H1 (cell line): ENCODE results near the gene ACTR5. TPM values are rescaled to one million over a fixed set of nuclear protein-coding genes. Genes with fewer than 3 reads are reported as not detected.

Source experiments
- CTCF ChIA-PET: fragments of 300-600 bp; sonication (Branson Sonifier 250); formaldehyde crosslinking; loops from one replicate; lab custom pipeline; 2021; ENCODE audit not compliant: partially characterized antibody; lab: Charles Lee
- POLR2A ChIA-PET: fragments of 300-600 bp; sonication (Branson Sonifier 250); formaldehyde crosslinking; loops from one replicate; lab custom pipeline; 2021; ENCODE audit warnings: inconsistent platforms; ENCODE audit not compliant: partially characterized antibody; lab: Charles Lee
- DNase-seq, 2 experiments: peaks; one replicate each; pipeline versions ENCODE4 v3.0.0 to v3.0.0-alpha.2; 2010 to 2022; ENCODE audit warnings: low spot score in 2 of 2, low read depth in 1 of 2, mixed read lengths in 1 of 2
- FAIRE-seq: peaks from 2 replicates; lab custom pipeline; 2011; peaks lifted over from hg19 to GRCh38; lab: Jason Lieb, UNC
- H2AFZ ChIP-seq: 2 replicates; pipeline ENCODE4 v1.8.1; 2012; ENCODE audit warnings: low read length, inconsistent platforms
- H2AK5ac ChIP-seq: 2 replicates; pipeline ENCODE4 v1.6.1; 2013; ENCODE audit warnings: low read depth, low read length
- H2BK120ac ChIP-seq: replicated peaks from 2 replicates; pipeline ENCODE3; 2013; ENCODE audit warnings: low read depth, low read length, inconsistent platforms
- H2BK12ac ChIP-seq: 2 replicates; pipeline ENCODE4 v1.6.1; 2013; ENCODE audit warnings: low read depth, low read length
- H2BK15ac ChIP-seq: 2 replicates; pipeline ENCODE4 v1.6.1; 2013; ENCODE audit warnings: low read length
- H2BK20ac ChIP-seq: 2 replicates; pipeline ENCODE4 v1.6.1; 2013; ENCODE audit warnings: low read length
- H2BK5ac ChIP-seq: 2 replicates; pipeline ENCODE4 v1.6.1; 2013; ENCODE audit warnings: low read depth, low read length
- H3K14ac ChIP-seq: 2 replicates; pipeline ENCODE4 v1.6.1; 2013; ENCODE audit warnings: inconsistent platforms; ENCODE audit not compliant: insufficient read length
- H3K18ac ChIP-seq: 2 replicates; pipeline ENCODE4 v1.6.1; 2013; ENCODE audit warnings: low read length; ENCODE audit errors: extremely low read depth
- H3K23ac ChIP-seq: 2 replicates; pipeline ENCODE4 v1.6.1; 2013; ENCODE audit warnings: inconsistent platforms; ENCODE audit not compliant: insufficient read length
- H3K23me2 ChIP-seq: 2 replicates; pipeline ENCODE4 v1.6.1; 2013; ENCODE audit warnings: low read depth, low read length
- H3K27ac ChIP-seq: 2 replicates; pipeline ENCODE4 v1.6.1; 2011; ENCODE audit warnings: low read depth, low read length, inconsistent platforms
- H3K27me3 ChIP-seq, 4 experiments: replicated peaks in 1 of 4; 1 replicate in 1 of 4; 2 replicates in 3 of 4; pipeline versions ENCODE4 v1.6.1 to v1.8.1; 2011 to 2013; ENCODE audit warnings: low read length in 3 of 4, mild to moderate bottlenecking in 3 of 4, inconsistent platforms in 2 of 4, mixed read lengths in 2 of 4, moderate library complexity in 1 of 4; ENCODE audit not compliant: control insufficient read depth in 3 of 4, insufficient read depth in 3 of 4; ENCODE audit errors: extremely low read depth in 1 of 4
- H3K36me3 ChIP-seq, 4 experiments: 2 replicates each; pipeline versions ENCODE4 v1.6.1 to v1.8.1; 2011 to 2013; ENCODE audit warnings: mild to moderate bottlenecking in 4 of 4, low read length in 3 of 4, moderate library complexity in 2 of 4, control low read depth in 1 of 4, inconsistent platforms in 1 of 4; ENCODE audit not compliant: insufficient read depth in 4 of 4, control insufficient read depth in 2 of 4
- H3K4ac ChIP-seq: replicated peaks from 2 replicates; pipeline ENCODE3; 2013; ENCODE audit warnings: low read length, low read depth, mixed read lengths, inconsistent platforms; ENCODE audit not compliant: insufficient read length
- H3K4me1 ChIP-seq, 4 experiments: replicated peaks in 1 of 4; 1 replicate in 1 of 4; 2 replicates in 3 of 4; pipeline versions ENCODE4 v1.6.1 to v1.8.1; 2011 to 2013; ENCODE audit warnings: low read length in 3 of 4, inconsistent platforms in 2 of 4, mixed read lengths in 1 of 4; ENCODE audit not compliant: insufficient read depth in 4 of 4, control insufficient read depth in 3 of 4
- H3K4me2 ChIP-seq, 2 experiments: 2 replicates each; pipeline versions ENCODE4 v1.6.1 to v1.8.1; 2011 to 2013; ENCODE audit warnings: low read depth in 2 of 2, low read length in 2 of 2, control low read depth in 1 of 2, inconsistent platforms in 1 of 2, mild to moderate bottlenecking in 1 of 2; ENCODE audit not compliant: insufficient read depth in 1 of 2
- H3K4me3 ChIP-seq, 4 experiments: fragments of 200-600, 300-600 bp in 1 of 4; sonication (generic), shearing (Covaris generic), sonication (Bioruptor Twin) in 1 of 4; 2 replicates each; pipeline versions ENCODE4 v1.5.1 to v1.8.1; 2011 to 2016; ENCODE audit warnings: low read length in 4 of 4, low read depth in 3 of 4, control low read depth in 2 of 4, inconsistent platforms in 2 of 4, mild to moderate bottlenecking in 2 of 4, mixed read lengths in 1 of 4, moderate library complexity in 1 of 4; ENCODE audit not compliant: insufficient read depth in 2 of 4; ENCODE audit errors: extremely low read depth in 1 of 4
- H3K56ac ChIP-seq: replicated peaks from 2 replicates; pipeline ENCODE3; 2013; ENCODE audit warnings: low read depth, mild to moderate bottlenecking, mixed read lengths, low read length, inconsistent platforms; ENCODE audit not compliant: insufficient read length
- H3K79me1 ChIP-seq: 2 replicates; pipeline ENCODE4 v1.6.1; 2013; ENCODE audit warnings: low read depth, low read length, control low read depth
- H3K79me2 ChIP-seq, 2 experiments: 2 replicates each; pipeline versions ENCODE4 v1.6.1 to v1.8.1; 2012 to 2013; ENCODE audit warnings: low read length in 2 of 2, mild to moderate bottlenecking in 2 of 2, inconsistent platforms in 1 of 2; ENCODE audit not compliant: insufficient read depth in 2 of 2, control insufficient read depth in 1 of 2
- H3K9ac ChIP-seq, 4 experiments: replicated peaks in 1 of 4; 1 replicate in 1 of 4; 2 replicates in 3 of 4; pipeline versions ENCODE4 v1.6.1 to v1.8.1; 2011 to 2013; ENCODE audit warnings: low read depth in 3 of 4, low read length in 3 of 4, control low read depth in 2 of 4, mild to moderate bottlenecking in 2 of 4, moderate library complexity in 2 of 4, inconsistent platforms in 1 of 4; ENCODE audit errors: extremely low read depth in 1 of 4
- H3K9me3 ChIP-seq, 2 experiments: 2 replicates each; pipeline versions ENCODE4 v1.6.1 to v1.8.1; 2012 to 2013; ENCODE audit warnings: mild to moderate bottlenecking in 2 of 2, moderate library complexity in 2 of 2, control low read depth in 1 of 2, inconsistent platforms in 1 of 2, low read depth in 1 of 2, low read length in 1 of 2, mixed read lengths in 1 of 2; ENCODE audit not compliant: insufficient read depth in 2 of 2
- H4K20me1 ChIP-seq, 2 experiments: replicated peaks in 1 of 2; 2 replicates each; pipeline versions ENCODE3 to v1.8.1; 2011 to 2013; ENCODE audit warnings: inconsistent platforms in 2 of 2, low read length in 2 of 2, mild to moderate bottlenecking in 1 of 2; ENCODE audit not compliant: insufficient read depth in 2 of 2, control insufficient read depth in 1 of 2
- H4K5ac ChIP-seq: 2 replicates; pipeline ENCODE4 v1.6.1; 2013; ENCODE audit warnings: low read length, low read depth, mixed read lengths, inconsistent platforms; ENCODE audit not compliant: insufficient read length
- H4K8ac ChIP-seq: 2 replicates; pipeline ENCODE4 v1.8.0; 2013; ENCODE audit warnings: mild to moderate bottlenecking, moderate library complexity, low read length, inconsistent platforms; ENCODE audit not compliant: insufficient read depth; ENCODE audit errors: extremely low read depth
- H4K91ac ChIP-seq: replicated peaks from 2 replicates; pipeline ENCODE3; 2013; ENCODE audit warnings: low read length, mixed read lengths, inconsistent platforms; ENCODE audit not compliant: insufficient read length
- WGBS, 2 experiments: shearing (Covaris generic) in 1 of 2; methylation state at CpG; one replicate each; pipeline versions ENCODE4 v1.1.6 to v1.1.7; 2013 to 2015; ENCODE audit warnings: low lambda C conversion rate in 2 of 2, mixed read lengths in 2 of 2, inconsistent platforms in 1 of 2, low coverage in 1 of 2, missing lambda C conversion rate in 1 of 2; ENCODE audit not compliant: insufficient replicate concordance in 2 of 2, insufficient coverage in 1 of 2, insufficient read length in 1 of 2; ENCODE audit errors: extremely low coverage in 1 of 2, missing lambda C conversion rate in 1 of 2; 5-methylcytosine and 5-hydroxymethylcytosine counted together
- polyA plus RNA-seq, 7 experiments: library from polyadenylated mRNA; depleted of rRNA in 3 of 7; stranded (reverse) in 5 of 7; unstranded in 2 of 7; fragments of >200 nt in 5 of 7; fragments of 200-250 nt in 2 of 7; gene quantifications; 1 replicate in 5 of 7; 2 replicates in 1 of 7; 4 replicates in 1 of 7; pipeline versions ENCODE4 v1.2.1 to v1.2.3, GENCODE V29; 2011 to 2013; ENCODE audit warnings: missing spikeins in 2 of 7, mixed read lengths in 2 of 7
- total RNA-seq: library from RNA; stranded (reverse); fragmentation: NEBNext Ultra II Directional; extraction: Animal tissue kit (Norgen Biotek cat#: 25700); gene quantifications from 2 replicates; pipeline ENCODE4 v1.2.1, GENCODE V29; 2021

ACTR5 gene
- total and polyA plus RNA-seq, 2 of the 8 experiments (the other 6 are each of a cell fraction or from before 2014, with no cell fraction given) = 10.4 to 14.4 TPM

GRCh38 chr20:38726804-38727606 is 21.3 kb upstream of the ACTR5 start:
- Histone ChIP-seq H3K36me3 (no peaks in the 10 kb centered on the region), H2BK20ac (peak overlapping the region; percentile 72; the same call in 1 of the 2 replicates), H3K79me2 (no peaks in the 10 kb centered on the region), H3K27me3 (peaks cover 84 to 99% (median 94%) of the 10 kb centered on the region in 4 experiments), H3K23me2 (peaks cover 30% of the 10 kb centered on the region), H3K9ac (no peak overlapping the region), H2AK5ac (peak overlapping the region; percentile 84; the same call in 1 of the 2 replicates), H2BK15ac (peak overlapping the region; percentile 74), H2BK5ac (peak overlapping the region; percentile 48; the same call in 1 of the 2 replicates), H3K14ac (no peak overlapping the region), H2BK12ac (peak overlapping the region; percentile 99; the same call in 1 of the 2 replicates), H3K27ac (no peak overlapping the region), H4K5ac (no peak overlapping the region), H3K9me3 (no peaks in the 10 kb centered on the region), H3K18ac (peak overlapping the region; percentile 71), H3K4me1 (peaks cover 5 to 75% (median 45%) of the 10 kb centered on the region in 4 experiments), H2BK120ac (no peak overlapping the region), H3K23ac (no peak overlapping the region), H4K20me1 (peaks cover 13 to 25% of the 10 kb centered on the region in 2 experiments), H3K4ac (no peak overlapping the region), H3K79me1 (no peaks in the 10 kb centered on the region), H4K8ac (peak overlapping the region; percentile 90; the same call in 1 of the 2 replicates), H3K4me2 (peak overlapping the region; percentile 86), H3K56ac (no peak overlapping the region), H4K91ac (no peak overlapping the region), H2AFZ (peak overlapping the region; percentile 80; the same call in 1 of the 2 replicates), H3K4me3 (peak overlapping the region; percentile 19 to 59 (median 32); a peak in 7 of 8 replicates)
- WGBS, 2 experiments = 3% methylated on average over 40 of the region's 43 CpGs; no CpG with 5 or more reads in 1 of the 2 experiments
- CTCF ChIA-PET = interaction anchor here (0.8 to 12.4 kb wide), 27 partner anchors 9 to 322 kb away, joined by 3 to 236 read pairs (median 10); partner anchors contain the start of gene ACTR5
- DNase-seq = peak in 1 of 2 experiments; percentile 99
- POLR2A ChIA-PET = no interaction called here
- peak; percentile 24 for FAIRE-seq
